DND-41 (cell line): Measurements from ENCODE around the gene RPL29.

Experiments
- EZH2 ChIP-seq: IDR thresholded peaks from 3 replicates; pipeline ENCODE4 v1.6.1; 2012; ENCODE audit warnings: borderline replicate concordance, low read depth, mild to moderate bottlenecking, moderate library complexity, low read length, inconsistent platforms; ENCODE audit not compliant: severe bottlenecking
- TF ChIP-seq, protein P1 (sequence below): IDR thresholded peaks from 2 replicates; pipeline ENCODE4 v1.5.1; 2012; ENCODE audit warnings: borderline replicate concordance, low read length, moderate library complexity, mild to moderate bottlenecking; ENCODE audit not compliant: poor library complexity, severe bottlenecking; ENCODE audit errors: extremely low read depth

DNA sequence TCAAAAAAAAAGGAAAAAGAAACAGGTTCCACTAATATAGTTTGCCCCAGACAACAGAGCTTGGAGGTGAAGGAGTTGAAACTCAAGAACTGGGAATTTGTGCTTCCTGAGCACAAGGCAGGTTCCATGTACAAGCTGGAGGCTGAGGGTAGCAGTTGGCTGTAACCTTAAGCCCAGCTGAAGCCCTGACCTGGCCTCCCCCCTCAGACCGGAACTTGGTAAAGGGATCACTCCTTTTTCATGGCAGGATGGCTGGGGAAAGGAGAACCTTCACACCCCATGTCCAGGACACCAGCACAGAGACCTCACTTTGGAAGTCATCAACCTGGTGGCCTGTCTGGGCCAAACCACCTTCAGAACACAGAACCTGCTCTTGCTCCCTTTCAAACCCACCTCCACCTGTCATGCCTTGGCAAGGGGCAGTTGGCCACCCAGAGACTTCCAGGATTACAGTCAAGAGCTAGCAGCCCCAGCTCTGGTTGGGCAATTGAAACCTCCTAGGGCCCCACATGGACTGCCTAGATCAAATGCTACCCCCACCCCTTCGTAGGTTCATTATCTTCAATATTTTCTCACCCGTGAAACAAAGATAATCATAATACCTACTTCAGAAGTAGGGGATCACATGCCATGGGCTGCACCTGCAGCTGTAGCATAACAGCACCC is 3.5 kb downstream of the RPL29 start:
- TF ChIP-seq, protein P1, sequence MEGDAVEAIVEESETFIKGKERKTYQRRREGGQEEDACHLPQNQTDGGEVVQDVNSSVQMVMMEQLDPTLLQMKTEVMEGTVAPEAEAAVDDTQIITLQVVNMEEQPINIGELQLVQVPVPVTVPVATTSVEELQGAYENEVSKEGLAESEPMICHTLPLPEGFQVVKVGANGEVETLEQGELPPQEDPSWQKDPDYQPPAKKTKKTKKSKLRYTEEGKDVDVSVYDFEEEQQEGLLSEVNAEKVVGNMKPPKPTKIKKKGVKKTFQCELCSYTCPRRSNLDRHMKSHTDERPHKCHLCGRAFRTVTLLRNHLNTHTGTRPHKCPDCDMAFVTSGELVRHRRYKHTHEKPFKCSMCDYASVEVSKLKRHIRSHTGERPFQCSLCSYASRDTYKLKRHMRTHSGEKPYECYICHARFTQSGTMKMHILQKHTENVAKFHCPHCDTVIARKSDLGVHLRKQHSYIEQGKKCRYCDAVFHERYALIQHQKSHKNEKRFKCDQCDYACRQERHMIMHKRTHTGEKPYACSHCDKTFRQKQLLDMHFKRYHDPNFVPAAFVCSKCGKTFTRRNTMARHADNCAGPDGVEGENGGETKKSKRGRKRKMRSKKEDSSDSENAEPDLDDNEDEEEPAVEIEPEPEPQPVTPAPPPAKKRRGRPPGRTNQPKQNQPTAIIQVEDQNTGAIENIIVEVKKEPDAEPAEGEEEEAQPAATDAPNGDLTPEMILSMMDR: no peak
- TF ChIP-seq EZH2: no peak
